Osteocyte (in vitro differentiated cells): Measurements from ENCODE around the gene TNFRSF8. TPM values are rescaled to one million over a fixed set of nuclear protein-coding genes. Genes with fewer than 3 reads are reported as not detected.

ENCODE experiments used
- DNase-seq: peaks from one replicate; pipeline ENCODE4 v3.0.0; 2021; ENCODE audit warnings: mixed read lengths; ENCODE audit not compliant: unreplicated experiment; ENCODE audit errors: extremely low spot score
- H3K27ac Mint-ChIP-seq: one replicate; pipeline ENCODE4 v1.8.0; 2021; ENCODE audit warnings: mild to moderate bottlenecking, mixed read lengths; ENCODE audit not compliant: unreplicated experiment
- H3K27me3 Mint-ChIP-seq: one replicate; pipeline ENCODE4 v1.8.0; 2021; ENCODE audit warnings: mixed read lengths; ENCODE audit not compliant: unreplicated experiment
- H3K36me3 Mint-ChIP-seq: one replicate; pipeline ENCODE4 v1.8.0; 2021; ENCODE audit warnings: mixed read lengths; ENCODE audit not compliant: unreplicated experiment
- H3K4me1 Mint-ChIP-seq: one replicate; pipeline ENCODE4 v1.8.0; 2021; ENCODE audit warnings: mixed read lengths; ENCODE audit not compliant: unreplicated experiment
- H3K4me3 Mint-ChIP-seq: one replicate; pipeline ENCODE4 v1.8.0; 2021; ENCODE audit warnings: mild to moderate bottlenecking, moderate library complexity, mixed read lengths; ENCODE audit not compliant: unreplicated experiment
- H3K9me3 Mint-ChIP-seq: one replicate; pipeline ENCODE4 v1.8.0; 2021; ENCODE audit warnings: mixed read lengths; ENCODE audit not compliant: unreplicated experiment
- CTCF ChIP-seq: fragments of 200-600 bp; sonication (generic); IDR thresholded peaks from 2 replicates; pipeline ENCODE4 v1.5.0; 2021; ENCODE audit warnings: antibody characterized with exemption, mild to moderate bottlenecking, moderate library complexity
- total RNA-seq: library from RNA; stranded (reverse); gene quantifications from 2 replicates; pipeline ENCODE4 v1.2.1, GENCODE V29; 2021

TNFRSF8 gene
- total RNA-seq, 1 donor from 2014 or later = not detected

DNA sequence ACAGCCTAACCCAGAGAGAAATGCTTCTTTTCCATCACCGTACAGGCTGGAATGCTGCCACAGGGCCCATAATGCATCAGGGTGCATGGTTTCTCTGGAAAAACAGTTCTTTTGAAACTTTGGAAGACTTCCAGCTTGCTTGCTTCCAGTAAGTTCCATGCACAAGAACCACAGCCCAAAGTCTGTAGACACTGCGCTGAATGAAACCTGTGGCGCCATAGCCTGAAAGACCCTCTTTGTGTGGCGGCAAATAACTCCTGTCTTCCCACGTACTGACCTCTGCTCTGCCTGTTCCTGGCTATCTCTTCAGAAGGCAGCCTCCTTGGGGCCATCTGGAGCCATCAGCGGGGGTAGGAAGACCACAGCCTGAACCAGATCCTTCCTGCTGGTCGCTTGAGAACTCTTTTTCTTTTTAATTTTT lies 28.7 kb upstream of the TNFRSF8 start:
- no peaks in the 10 kb centered on the region for H3K27me3 Mint-ChIP-seq
- peaks cover 2% of the 10 kb centered on the region for H3K4me1 Mint-ChIP-seq

DNA sequence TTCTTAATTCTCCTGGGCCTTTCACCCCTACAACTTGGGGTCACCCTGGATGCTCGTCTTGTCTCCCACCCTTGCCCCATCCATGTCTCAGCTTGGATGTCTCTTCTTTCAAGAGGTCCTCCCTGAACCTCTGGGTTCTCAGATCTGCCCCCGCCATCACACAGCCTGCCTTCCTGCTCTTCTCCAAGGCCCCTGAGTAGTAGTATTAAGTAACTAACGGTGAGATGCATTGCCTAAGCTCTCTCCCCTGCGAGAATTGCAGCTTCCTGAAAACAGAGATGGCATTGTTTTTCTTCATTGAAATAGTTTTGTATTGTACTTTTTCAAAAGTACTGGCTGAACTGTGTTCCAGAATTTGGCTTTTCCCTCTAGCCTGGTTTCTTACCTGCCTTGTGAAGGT lies 27.8 kb upstream of the TNFRSF8 start:
- Mint-ChIP-seq H3K27ac (no peak overlapping the region), H3K36me3 (no peaks in the 10 kb centered on the region), H3K9me3 (no peaks in the 10 kb centered on the region), H3K27me3 (no peaks in the 10 kb centered on the region), H3K4me3 (no peak overlapping the region), H3K4me1 (peaks cover 2% of the 10 kb centered on the region)
- no peak for TF ChIP-seq CTCF
- DNase-seq = no peak

More for the DNA sequence above, 28.7 kb upstream of the TNFRSF8 start:
- no peaks in the 10 kb centered on the region for H3K9me3 Mint-ChIP-seq
- H3K4me3 Mint-ChIP-seq = no peak overlapping the region
- no peaks in the 10 kb centered on the region for H3K36me3 Mint-ChIP-seq
- H3K27ac Mint-ChIP-seq = no peak overlapping the region
- DNase-seq = no peak
- TF ChIP-seq CTCF = no peak

- Mint-ChIP-seq H3K27me3 (no peaks in the 10 kb centered on the region), H3K4me3 (no peak overlapping the region), H3K4me1 (peaks cover 2% of the 10 kb centered on the region), H3K36me3 (no peaks in the 10 kb centered on the region), H3K9me3 (no peaks in the 10 kb centered on the region), H3K27ac (no peak overlapping the region)
- DNase-seq = no peak
- TF ChIP-seq CTCF = no peak
These were observed 25.4 kb upstream of the TNFRSF8 start for GRCh38 chr1:12037486-12038355.

DNA sequence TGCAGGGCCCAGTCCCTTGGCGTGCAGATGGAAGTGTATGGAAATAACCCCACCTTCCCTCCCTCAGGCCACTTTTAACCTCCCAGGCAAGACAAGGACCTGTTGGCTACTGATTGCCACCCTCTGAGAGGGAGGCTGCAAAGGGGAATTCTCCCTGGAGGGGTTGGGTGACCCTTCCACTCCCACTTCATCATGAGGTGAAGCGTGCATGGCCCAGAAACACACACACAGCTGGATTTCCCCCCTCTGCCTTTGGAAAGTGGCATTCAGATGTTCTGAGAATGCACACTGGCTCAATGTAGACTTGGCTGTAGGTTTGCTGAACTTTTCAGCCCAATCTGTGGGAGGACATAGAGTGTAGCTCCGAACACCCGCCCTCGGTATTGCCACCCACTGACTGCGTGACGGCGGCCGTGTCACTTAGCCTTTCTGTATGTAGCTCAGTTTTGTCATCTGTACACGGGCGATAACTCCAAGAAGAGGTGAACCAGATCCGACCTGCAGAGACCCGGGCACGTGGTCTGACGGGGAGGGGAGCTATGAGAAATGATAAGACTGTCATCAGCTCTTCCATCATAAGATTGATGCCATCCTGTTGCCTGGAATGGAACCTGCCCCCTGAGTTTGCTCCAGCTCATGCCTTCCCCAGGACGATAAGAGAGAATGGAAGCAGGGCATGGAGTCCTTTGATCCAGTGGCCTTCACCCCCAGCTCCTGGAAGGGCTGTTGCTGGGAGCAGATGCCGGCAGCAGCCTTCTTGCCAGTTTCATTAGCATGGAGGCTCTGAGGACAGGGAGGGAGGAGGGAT lies 24.5 kb upstream of the TNFRSF8 start:
- Mint-ChIP-seq H3K36me3 (no peaks in the 10 kb centered on the region), H3K4me1 (peaks cover 2% of the 10 kb centered on the region)
- no peak for DNase-seq

More for the DNA sequence above, 24.5 kb upstream of the TNFRSF8 start:
- Mint-ChIP-seq H3K27ac (no peak overlapping the region), H3K27me3 (no peaks in the 10 kb centered on the region), H3K9me3 (no peaks in the 10 kb centered on the region), H3K4me3 (no peak overlapping the region)
- TF ChIP-seq CTCF = no peak
